ENCODE results near the gene REV1.

GRCh38 chr2:99422599-99422998 is 67.2 kb downstream of the REV1 start:
- no peak for TF ChIP-seq CTCF (IDR thresholded peaks at IDR 0.05; ENCODE audit: low read depth, low read length)
- no peak for TF ChIP-seq POLR2A (IDR thresholded peaks at IDR 0.05; ENCODE audit: extremely low read depth, insufficient read length)
